ENCODE measurements around the gene IFT25.

The IFT25 gene

GRCh38 chr1:53871773-53872484 is 73.6 kb downstream of the IFT25 start:
- H4K20me1 ChIP-seq = no peaks in the 10 kb centered on the region
- H3K4me1 ChIP-seq = peaks cover 11% of the 10 kb centered on the region
- no peak overlapping the region for H3K4me2 ChIP-seq
- H3K9me3 ChIP-seq = no peaks in the 10 kb centered on the region
- no peak overlapping the region for H3K27ac ChIP-seq
- peaks cover 49% of the 10 kb centered on the region for H3K36me3 ChIP-seq
- no peak for TF ChIP-seq Cebpa-rat (IDR thresholded peaks at IDR 0.05)
- H3K4me3 ChIP-seq = no peak overlapping the region
- H3K9ac ChIP-seq = no peak overlapping the region
- H3K27me3 ChIP-seq = no peaks in the 10 kb centered on the region
